Left lung (tissue), 10 donors: ENCODE results near the gene TGFB2. TPM values are rescaled to one million over a fixed set of nuclear protein-coding genes. Genes with fewer than 3 reads are reported as not detected.

Experiments
- ATAC-seq: fragments of 200-7000 bp; cut with Tn5 transposase; one replicate; pipeline ENCODE4 v1.9.1; 2020; ENCODE audit warnings: moderate library complexity
- DNase-seq, 4 donors: peaks; one replicate each; pipeline ENCODE4 v3.0.0-alpha.2; 2013 to 2020
- H3K27ac ChIP-seq, 2 donors: fragments of 200-600 bp; sonication (generic) in 1 of 2; one replicate each; pipeline versions ENCODE4 v1.5.0 to v1.8.0; 2020 to 2021
- H3K27me3 ChIP-seq, 2 donors: fragments of 200-600 bp; sonication (generic) in 1 of 2; one replicate each; pipeline versions ENCODE4 v1.5.0 to v1.8.0; 2020 to 2021
- H3K36me3 ChIP-seq, 2 donors: fragments of 200-600 bp; sonication (generic) in 1 of 2; one replicate each; pipeline versions ENCODE4 v1.5.0 to v1.8.0; 2020 to 2021
- H3K4me1 ChIP-seq, 2 donors: fragments of 200-600 bp; one replicate each; pipeline ENCODE4 v1.8.0; 2021
- H3K4me3 ChIP-seq, 2 donors: fragments of 200-600 bp; sonication (generic) in 1 of 2; one replicate each; pipeline versions ENCODE4 v1.5.0 to v1.8.0; 2020 to 2021; ENCODE audit warnings: mild to moderate bottlenecking in 1 of 2
- H3K9me3 ChIP-seq, 2 donors: fragments of 200-600 bp; sonication (generic) in 1 of 2; one replicate each; pipeline versions ENCODE4 v1.5.0 to v1.8.0; 2020 to 2021
- intact Hi-C, 2 donors: fragments of 100-400 bp; cut with DNase I; formaldehyde crosslinking; loops; one replicate each; pipeline versions ENCODE4 v1.11.2 to v1.14.2; 2022
- polyA plus RNA-seq, 6 donors: library from polyadenylated mRNA; unstranded; fragments of 120-200 nt; gene quantifications; one replicate each; pipeline ENCODE4 v1.2.1, GENCODE V29; 2013; ENCODE audit not compliant: insufficient read length in 6 of 6
- total RNA-seq, 2 donors: library from RNA; stranded (reverse); fragmentation: NEBNext Ultra II Directional; extraction: Animal tissue kit (Norgen Biotek cat#: 25700); gene quantifications; one replicate each; pipeline ENCODE4 v1.2.1, GENCODE V29; 2021
- TF ChIP-seq, protein P1 (sequence below), 2 donors: fragments of 200-600 bp; sonication (generic) in 1 of 2; IDR thresholded peaks; one replicate each; pipeline versions ENCODE4 v1.5.0 to v1.8.0; 2021; ENCODE audit warnings: antibody characterized with exemption in 2 of 2
- donor health status: DM: no; HTN: yes; CAD: no.
- donor health status: DM: no; HTN: no; CAD: no.

The TGFB2 gene
- total and polyA plus RNA-seq, 8 donors, result 9.8 to 177 (median 136) TPM

DNA sequence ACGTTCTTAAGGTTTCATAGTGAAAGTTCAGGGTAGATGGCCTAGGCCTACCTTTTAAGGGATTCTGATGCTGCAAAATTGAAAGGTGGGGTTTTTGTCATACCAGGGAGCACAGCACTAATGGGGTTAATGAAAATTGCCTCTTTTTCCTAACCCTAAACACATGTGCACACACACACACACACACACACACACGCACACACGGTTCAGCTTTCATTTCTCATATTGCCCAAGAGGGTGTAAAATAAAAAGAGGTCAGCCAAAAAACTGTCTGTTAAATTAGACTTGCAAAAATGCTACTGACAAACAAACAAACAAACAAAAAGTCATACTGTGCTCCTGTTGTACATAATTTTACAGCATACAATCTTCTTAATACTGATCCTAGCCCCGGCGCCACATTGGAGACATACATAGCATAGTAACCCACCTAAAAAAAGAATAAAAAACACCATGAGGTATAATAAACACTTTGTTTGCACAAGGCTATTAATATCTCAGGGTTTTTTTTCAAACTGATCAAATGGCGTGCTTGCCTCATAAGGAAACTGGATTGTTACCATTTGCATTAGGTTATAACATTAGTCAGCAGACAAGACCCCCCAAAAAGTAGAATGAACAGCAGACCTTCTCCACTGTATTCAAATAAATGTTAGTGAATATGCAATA, 69.1 kb downstream of the TGFB2 start:
- no peak overlapping the region for H3K27ac ChIP-seq
- no peaks in the 10 kb centered on the region for H3K27me3 ChIP-seq
- H3K9me3 ChIP-seq, result peaks cover 0 to 2% of the 10 kb centered on the region in 2 donors
- H3K36me3 ChIP-seq, result no peaks in the 10 kb centered on the region
- no peak for ATAC-seq
- TF ChIP-seq, protein P1, sequence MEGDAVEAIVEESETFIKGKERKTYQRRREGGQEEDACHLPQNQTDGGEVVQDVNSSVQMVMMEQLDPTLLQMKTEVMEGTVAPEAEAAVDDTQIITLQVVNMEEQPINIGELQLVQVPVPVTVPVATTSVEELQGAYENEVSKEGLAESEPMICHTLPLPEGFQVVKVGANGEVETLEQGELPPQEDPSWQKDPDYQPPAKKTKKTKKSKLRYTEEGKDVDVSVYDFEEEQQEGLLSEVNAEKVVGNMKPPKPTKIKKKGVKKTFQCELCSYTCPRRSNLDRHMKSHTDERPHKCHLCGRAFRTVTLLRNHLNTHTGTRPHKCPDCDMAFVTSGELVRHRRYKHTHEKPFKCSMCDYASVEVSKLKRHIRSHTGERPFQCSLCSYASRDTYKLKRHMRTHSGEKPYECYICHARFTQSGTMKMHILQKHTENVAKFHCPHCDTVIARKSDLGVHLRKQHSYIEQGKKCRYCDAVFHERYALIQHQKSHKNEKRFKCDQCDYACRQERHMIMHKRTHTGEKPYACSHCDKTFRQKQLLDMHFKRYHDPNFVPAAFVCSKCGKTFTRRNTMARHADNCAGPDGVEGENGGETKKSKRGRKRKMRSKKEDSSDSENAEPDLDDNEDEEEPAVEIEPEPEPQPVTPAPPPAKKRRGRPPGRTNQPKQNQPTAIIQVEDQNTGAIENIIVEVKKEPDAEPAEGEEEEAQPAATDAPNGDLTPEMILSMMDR (IDR thresholded peaks at IDR 0.05), result no peak
- DNase-seq, result no peak
- no peaks in the 10 kb centered on the region for H3K4me1 ChIP-seq
- intact Hi-C loops, result no loop called here
- no peak overlapping the region for H3K4me3 ChIP-seq

DNA sequence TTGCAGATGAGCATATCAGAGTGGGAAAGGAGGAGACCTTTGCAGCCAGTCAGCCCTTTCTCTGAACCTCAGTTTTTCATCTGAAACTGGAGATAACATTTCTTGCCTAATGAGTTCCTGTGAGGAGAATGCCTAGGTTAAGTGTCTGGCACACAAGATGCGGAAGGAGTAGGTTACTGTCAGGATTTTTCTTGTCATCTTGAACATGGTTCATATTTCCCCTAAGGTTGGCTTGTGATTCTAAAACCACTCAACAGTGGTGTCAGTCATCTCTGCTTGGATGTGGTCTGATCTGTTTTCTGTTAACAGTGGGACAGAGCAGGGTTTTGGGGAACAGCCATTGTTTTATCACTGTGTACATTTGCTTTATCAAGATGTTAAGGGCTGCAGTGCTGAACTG, 70.6 kb downstream of the TGFB2 start:
- H3K4me1 ChIP-seq, result no peaks in the 10 kb centered on the region
- ATAC-seq (no peak), DNase-seq (no peak)
- no peaks in the 10 kb centered on the region for H3K27me3 ChIP-seq
- intact Hi-C loops, result no loop called here
- H3K36me3 ChIP-seq, result no peaks in the 10 kb centered on the region
- peaks cover 0 to 2% of the 10 kb centered on the region in 2 donors for H3K9me3 ChIP-seq
- no peak overlapping the region for H3K4me3 ChIP-seq
- TF ChIP-seq, protein P1 (IDR thresholded peaks at IDR 0.05), result no peak
- no peak overlapping the region for H3K27ac ChIP-seq

DNA sequence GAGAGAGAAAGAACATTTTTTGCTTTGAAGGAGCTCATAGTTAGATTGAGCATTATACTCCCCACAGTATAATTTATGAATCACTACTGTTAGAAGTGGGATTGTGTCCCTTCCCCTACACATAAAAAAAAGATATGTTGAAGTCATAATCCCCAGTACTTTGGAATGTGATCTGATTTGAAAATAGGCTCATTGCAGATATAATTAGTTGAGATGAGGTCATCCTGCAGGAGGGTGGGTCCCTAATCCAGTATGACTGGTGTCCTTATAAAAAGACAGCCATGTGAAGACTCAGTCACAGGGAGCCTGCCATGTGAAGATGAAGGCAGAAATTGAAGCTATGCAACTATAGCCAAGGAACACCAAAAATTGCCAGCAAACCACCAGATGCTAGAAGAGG, 76.4 kb downstream of the TGFB2 start:
- Histone ChIP-seq H3K4me3 (no peak overlapping the region), H3K9me3 (peaks cover 0 to 2% of the 10 kb centered on the region in 2 donors), H3K4me1 (no peaks in the 10 kb centered on the region), H3K27me3 (no peaks in the 10 kb centered on the region), H3K27ac (no peak overlapping the region), H3K36me3 (no peaks in the 10 kb centered on the region)
- TF ChIP-seq, protein P1 (IDR thresholded peaks at IDR 0.05), result no peak
- intact Hi-C loops, result no loop called here
- DNase-seq (no peak), ATAC-seq (no peak)

DNA sequence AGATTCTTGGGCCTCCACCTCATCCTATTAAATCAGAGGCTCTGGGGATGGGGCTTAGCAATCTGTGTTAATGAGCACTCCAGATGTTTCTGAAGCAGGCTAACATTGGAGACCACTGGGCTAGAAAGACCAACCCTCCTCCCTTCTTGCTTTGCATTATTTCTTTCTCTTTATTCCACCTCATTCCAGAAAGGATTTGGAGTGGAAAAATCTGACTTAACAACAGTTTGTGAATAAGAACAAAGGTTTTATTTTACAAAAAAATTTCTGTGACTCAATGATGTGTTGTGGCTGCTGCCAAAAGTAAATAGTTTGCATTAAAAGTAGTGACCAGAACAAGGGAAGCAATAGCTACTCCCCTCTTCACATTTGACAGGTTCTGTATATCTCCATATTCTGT, 79.4 kb downstream of the TGFB2 start:
- Histone ChIP-seq H3K27ac (no peak overlapping the region), H3K4me3 (no peak overlapping the region), H3K27me3 (no peaks in the 10 kb centered on the region), H3K4me1 (no peaks in the 10 kb centered on the region), H3K9me3 (no peaks in the 10 kb centered on the region), H3K36me3 (no peaks in the 10 kb centered on the region)
- TF ChIP-seq, protein P1 (IDR thresholded peaks at IDR 0.05), result no peak
- no peak for DNase-seq
- ATAC-seq, result no peak
- intact Hi-C loops, result no loop called here

DNA sequence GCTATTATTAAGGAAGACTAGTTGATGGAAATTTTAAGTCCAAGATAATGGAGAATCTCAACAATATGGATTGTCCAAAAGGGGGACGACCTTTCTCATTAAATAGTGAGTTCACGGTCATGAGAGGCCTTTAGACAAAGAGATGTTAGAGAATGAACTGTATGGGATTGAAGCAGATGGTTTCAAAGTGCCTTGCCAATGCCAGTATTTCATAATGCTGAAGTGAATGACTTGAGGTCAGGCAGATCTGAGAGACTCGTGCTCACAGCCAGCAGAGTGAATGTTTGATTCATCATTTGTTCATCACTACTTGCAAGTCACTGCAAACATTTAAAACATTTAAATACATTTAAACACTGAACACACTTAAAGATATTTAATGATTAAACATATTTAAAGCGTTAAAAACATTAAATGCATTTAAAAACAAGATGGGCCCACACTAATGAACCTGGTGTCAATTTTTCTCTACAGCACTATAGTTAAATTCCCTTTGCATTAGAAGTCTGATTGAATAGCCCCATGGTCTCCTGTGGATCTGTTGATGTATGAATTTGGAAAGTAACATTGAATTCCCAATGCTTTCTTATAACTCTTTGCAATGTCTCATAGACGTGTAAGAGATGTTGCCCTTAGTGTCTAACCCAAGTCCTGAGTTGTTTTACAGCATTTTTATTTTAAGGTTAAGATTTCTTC, 80.7 kb downstream of the TGFB2 start:
- TF ChIP-seq, protein P1 (IDR thresholded peaks at IDR 0.05), result no peak
- Histone ChIP-seq H3K4me3 (no peak overlapping the region), H3K4me1 (no peaks in the 10 kb centered on the region), H3K27me3 (no peaks in the 10 kb centered on the region), H3K36me3 (no peaks in the 10 kb centered on the region), H3K9me3 (no peaks in the 10 kb centered on the region), H3K27ac (no peak overlapping the region)
- DNase-seq (peak in 1 of 4 donors; percentile 48), ATAC-seq (no peak)
- intact Hi-C loops, result no loop called here
